Central memory CD4-positive, alpha-beta T cell (primary cell): Measurements from ENCODE around the gene ECT2.
"Not testable (repeated sequence)": the region's sequence is repeated elsewhere in the genome, so short reads cannot be mapped to it uniquely, and the experiment has no call there.

Experiments
- DNase-seq: peaks from one replicate; pipeline ENCODE4 v3.0.0; 2022

Gene ECT2

DNA sequence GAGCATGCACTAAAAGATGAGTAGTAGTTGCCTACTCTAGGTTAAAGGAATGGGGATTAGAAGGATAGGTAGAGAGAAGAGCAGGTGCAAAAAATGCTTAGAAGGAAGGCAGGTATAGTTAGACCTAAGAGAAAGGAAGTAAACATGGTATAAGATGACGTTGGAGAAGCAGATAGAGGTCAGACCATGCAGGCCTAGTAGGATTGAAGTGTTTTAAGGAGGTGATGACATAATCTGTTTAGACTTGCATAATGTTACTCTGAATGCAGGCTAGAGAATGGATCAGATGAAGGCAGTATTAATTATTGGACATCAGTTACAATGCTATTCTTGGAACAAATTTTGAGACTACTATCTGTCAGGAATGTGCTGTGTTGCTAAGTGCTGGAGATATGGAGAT, 11.1 kb upstream of the ECT2 start:
- no peak for DNase-seq

GRCh38 chr3:172746475-172746874, 4.1 kb upstream of the ECT2 start:
- DNase-seq: no peak

- no peak for DNase-seq
Measured at GRCh38 chr3:172749230-172749965, 1.1 kb upstream of the ECT2 start.

DNA sequence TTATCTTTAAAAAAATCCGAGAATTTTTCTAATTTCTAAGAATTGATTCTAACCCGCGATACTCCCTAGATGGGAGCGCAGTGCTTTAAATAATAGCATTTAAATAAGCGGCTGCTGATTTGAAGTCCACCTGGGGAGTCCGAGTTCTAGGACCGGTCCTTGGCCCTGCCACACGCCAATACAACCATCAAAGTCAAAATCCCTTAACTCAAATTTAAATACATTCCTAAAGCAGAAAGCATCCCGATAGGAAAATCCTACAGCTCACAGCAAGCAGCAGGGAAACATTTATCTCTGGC, 508 bp upstream of the ECT2 start:
- no peak for DNase-seq

DNA sequence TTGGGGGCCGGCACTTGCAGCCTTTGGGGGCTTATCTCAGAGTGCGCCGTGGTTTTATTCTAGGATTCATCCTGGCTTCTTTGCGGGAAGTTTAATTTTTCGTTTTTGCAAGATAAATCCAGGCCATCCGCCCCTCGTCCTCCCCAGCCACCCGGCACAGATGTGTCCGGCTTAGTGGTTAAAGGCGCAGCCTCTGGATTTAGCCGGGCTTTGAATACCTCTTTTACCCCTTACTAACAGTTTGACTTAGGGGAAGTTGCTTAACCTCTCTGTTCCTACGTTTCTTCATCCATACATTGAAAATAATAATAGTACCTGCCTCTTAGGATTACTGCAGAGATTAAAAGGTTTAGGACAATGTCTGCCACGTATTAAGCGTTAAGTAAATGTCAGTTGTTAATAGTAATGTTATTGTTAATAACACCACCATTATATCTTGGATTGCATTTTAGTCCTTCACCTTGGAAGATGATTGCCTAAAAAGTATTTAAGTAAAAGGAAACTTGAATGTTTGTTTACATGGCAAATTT, 714 bp downstream of the ECT2 start:
- DNase-seq: no peak

GRCh38 chr3:172752651-172753050, 2.1 kb downstream of the ECT2 start:
- DNase-seq: no peak

- no peak for DNase-seq
Measured at GRCh38 chr3:172753125-172753524, 2.6 kb downstream of the ECT2 start.

- not testable (repeated sequence) for DNase-seq
Measured at GRCh38 chr3:172760416-172760815, 9.9 kb downstream of the ECT2 start.

- no peak for DNase-seq
Measured at GRCh38 chr3:172766241-172766640, 15.7 kb downstream of the ECT2 start.

DNA sequence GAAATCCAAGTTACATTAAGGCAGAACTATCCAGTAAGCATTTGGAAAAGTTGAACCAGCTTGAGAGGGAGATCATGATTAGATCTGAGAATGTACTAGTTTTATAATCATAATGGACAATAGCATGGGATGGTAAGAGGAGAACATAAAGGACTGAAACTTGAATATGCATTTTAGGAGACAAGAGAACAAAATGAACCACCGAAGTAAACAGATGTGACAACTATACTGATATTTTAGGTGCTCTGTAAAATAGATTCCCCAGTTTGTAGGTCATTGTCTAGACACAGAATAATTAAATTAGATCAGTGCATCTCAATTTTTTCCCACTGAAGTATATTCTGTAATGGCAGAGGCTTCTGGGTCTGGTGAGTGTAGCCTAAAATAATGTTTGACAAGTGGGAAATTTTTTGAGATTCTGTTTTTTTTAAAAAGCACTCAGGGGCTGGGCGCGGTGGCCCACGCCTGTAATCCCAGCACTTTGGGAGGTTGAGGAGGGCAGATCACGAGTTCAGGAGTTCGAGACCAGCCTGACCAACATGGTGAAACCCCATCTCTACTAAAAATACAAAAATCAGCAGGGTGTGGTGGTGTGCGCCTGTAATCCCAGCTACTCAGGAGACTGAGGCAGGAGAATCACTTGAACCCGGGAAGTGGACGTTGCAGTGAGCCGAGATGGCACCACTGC, 16.3 kb downstream of the ECT2 start:
- no peak for DNase-seq

GRCh38 chr3:172770382-172770781, 19.9 kb downstream of the ECT2 start:
- DNase-seq: no peak

- no peak for DNase-seq
Measured at GRCh38 chr3:172771672-172772071, 21.1 kb downstream of the ECT2 start.

- DNase-seq: no peak
Measured at GRCh38 chr3:172776049-172776717, 25.7 kb downstream of the ECT2 start.

DNA sequence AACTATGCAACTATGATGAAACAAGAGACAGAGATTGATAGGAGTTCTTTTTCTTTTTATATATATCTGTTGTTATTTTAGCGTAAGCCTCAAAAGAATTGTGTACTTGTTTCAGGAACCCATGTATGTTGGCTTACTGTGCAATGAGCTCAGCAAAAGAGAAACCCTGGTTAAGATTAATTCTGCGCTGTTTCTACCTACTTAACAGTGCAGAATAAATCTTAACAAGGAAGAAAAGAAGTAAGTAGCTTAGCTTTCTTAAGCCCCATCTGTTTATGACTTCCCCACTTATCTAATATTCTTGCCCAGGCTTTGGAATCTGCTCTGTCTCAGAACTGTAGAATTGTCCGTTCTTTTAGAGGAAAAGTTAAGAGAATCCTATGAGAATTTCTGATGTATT, 27.4 kb downstream of the ECT2 start:
- DNase-seq: no peak

- DNase-seq: no peak
Measured at GRCh38 chr3:172782235-172782634, 31.7 kb downstream of the ECT2 start.

DNA sequence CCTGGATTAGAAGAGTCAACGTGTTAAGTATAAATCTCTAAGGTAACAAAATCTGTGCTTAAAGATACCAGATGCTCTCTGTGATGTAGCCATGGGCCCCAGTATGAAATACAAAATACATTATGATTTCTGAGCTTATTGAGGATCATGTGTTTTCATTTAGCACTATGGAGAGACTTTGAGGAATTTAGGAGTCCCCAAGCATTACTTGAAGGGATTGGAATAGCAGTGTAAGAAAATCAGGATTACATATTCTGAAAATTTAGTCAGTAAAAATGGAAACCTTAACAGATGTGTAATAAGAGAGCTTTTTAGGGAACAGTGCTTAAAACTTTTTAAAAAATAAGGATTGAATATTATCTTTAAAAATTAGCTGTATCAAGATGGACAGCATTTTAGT, 35.5 kb downstream of the ECT2 start:
- DNase-seq: no peak

DNA sequence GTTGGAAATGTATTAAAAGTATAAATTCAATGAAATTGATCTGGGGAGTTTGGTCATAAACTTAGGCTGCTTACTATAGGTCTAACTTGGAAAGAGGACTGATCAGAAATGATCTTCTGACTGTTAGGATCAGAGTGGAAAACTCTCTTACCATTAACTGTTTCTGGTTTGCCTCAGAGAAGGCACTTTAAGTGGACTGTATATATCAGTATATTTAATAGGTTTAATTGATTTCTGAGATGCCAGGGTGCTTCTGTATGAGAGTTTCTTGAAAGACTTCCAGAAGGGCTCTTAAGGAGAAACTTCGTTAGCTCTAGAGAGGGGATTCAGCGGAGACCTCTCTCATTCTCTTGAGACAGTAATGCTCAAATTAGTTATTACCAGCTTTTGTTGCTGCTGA, 36.5 kb downstream of the ECT2 start:
- DNase-seq: no peak

GRCh38 chr3:172787746-172788145, 37.2 kb downstream of the ECT2 start:
- no peak for DNase-seq

- DNase-seq: no peak
Measured at GRCh38 chr3:172799246-172799645, 48.7 kb downstream of the ECT2 start.

DNA sequence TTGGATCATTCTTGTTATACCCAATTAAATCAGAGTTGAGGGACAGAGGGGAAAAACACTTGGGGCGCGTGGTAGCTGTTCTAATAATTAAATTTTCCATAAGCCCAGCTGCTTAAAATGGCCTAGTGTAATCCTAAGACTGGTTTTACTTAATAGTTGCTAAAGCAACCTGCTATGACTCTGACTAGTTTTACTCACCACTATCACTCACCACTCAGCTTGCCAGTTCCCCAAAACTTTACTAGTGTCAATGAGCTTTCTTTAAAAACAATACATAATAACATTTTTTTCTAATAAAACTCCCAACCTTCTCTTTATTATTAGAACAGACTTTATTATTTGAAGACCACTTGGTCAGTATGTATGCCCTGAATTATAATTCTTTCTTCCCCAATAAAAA, 49.6 kb downstream of the ECT2 start:
- no peak for DNase-seq

DNA sequence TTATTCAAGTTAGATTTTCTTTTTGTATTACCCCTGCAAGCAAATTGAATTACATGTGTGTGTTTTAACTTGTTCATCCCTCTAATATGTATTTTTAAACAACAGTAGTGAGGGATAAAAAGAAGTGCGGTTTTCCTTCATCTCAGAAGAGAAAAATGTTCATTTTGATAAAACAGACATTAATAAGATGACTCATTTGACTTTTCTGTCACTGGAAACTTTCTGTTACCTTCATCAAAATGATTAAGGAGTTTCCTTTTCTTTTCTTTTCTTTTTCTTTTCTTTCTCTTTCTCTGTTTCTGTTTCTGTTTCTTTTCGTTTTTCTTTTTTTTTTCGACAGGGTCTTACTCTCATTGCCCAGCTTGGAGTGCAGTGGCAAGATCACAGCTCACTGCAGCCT, 53.0 kb downstream of the ECT2 start:
- no peak for DNase-seq

GRCh38 chr3:172804323-172804722, 53.8 kb downstream of the ECT2 start:
- no peak for DNase-seq

GRCh38 chr3:172808969-172809546, 58.5 kb downstream of the ECT2 start:
- peak; percentile 3 for DNase-seq

GRCh38 chr3:172811099-172811498, 60.6 kb downstream of the ECT2 start:
- no peak for DNase-seq
